HG02852 (cell line): ENCODE results near the gene GRID1.

ENCODE experiments used
- ATAC-seq: cut with Tn5 transposase; IDR thresholded peaks from one replicate; pipeline ENCODE4 v1.9.1; 2021; ENCODE audit warnings: mild to moderate bottlenecking, moderate library complexity; ENCODE audit not compliant: unreplicated experiment

Gene GRID1

DNA sequence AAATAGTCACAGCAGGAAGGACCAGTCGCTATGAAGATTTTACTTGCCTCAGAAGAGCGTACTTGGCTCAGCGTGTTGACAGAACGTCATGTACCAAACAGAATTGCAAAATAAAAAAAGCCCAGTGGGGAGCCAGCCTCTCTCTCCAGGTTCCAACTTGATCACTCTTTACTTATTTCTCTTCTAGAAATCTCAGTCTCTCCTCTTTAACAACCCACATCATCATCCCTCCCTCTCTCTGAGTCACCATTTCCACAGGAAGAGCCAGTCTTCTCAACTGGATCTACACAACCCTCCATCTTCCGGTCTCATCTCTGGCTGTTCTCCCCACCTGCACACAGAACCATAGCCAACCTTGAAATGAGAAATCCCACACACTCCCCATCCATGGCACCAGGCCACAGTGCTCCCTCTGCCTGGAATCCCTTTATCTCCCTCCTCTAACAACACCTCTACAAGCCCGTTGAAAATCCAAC is 718.3 kb downstream of the GRID1 start:
- no peak for ATAC-seq

DNA sequence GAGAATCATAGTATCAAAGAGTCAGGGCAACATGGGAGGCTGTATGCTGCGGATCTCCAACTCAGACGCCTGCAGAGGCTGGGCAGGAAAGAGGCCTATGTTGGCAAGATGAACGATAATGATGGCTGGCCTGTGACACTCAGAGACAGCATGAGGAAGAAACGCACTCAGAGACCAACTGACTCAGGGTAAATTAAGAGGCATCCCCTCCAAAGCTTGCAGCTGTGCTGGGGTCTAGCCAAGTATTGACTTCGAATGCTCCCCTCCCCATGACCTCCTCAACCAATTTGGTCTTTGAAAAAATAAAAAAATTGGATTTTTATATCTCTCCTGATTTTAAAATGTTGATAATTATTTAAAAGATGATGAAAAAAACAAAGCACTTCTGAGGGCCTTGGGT is 718.9 kb downstream of the GRID1 start:
- no peak for ATAC-seq

DNA sequence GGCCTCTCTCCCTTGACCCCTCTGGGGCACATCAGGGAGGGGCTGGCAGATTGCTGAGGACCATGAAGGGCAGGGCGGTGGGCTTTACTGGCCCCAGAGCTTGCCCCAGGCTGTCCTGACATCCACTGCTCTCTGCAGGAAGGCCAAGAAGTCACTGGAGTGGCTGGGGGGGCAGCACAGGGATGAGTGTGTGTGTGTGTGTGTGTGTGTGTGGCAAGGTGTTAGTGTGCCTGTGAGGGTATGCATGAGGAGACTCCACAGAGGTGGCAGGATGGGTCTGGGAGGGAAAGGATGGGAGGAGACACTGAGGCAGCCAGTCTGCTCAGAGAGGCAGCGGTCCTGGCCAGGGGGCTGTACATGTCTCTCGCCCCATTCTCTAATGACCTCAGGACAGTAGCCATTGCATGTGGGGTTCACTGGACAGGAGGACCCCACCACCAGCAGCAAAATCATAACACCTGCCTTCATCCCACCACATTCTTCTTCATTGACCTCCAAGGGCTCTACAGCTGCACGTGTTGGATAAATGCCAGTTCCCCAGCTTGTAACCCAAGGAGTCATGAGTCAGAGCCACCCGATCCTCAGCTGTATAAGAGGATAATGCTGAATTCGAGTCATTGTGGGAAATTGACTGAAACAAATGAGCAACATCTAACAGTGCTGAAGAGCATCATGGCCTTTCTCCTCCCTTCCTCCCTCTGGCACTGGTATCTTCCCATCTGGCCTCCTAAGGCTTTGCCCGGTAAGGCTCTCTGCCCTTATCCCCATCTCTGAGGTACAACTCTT is 720.5 kb downstream of the GRID1 start:
- ATAC-seq, result no peak

DNA sequence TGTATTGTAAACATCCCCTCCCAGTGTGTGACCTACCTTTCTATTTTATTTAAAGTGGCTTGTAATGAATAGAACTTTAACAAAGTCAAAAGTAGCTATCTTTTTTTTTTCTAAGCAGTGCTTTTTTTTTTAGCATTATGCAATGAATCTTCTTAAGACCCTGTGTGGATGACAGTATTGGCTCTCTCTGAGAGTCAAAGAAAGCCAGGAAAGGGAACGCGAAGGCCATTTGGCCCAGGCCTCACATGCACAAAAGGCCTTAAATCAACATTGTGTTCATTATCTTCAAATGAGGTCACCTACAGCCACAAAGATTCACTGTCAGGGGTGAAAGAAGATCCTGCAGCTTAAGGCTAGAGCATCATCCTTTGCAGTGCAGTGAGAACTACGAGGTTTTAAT is 721.5 kb downstream of the GRID1 start:
- ATAC-seq, result no peak

DNA sequence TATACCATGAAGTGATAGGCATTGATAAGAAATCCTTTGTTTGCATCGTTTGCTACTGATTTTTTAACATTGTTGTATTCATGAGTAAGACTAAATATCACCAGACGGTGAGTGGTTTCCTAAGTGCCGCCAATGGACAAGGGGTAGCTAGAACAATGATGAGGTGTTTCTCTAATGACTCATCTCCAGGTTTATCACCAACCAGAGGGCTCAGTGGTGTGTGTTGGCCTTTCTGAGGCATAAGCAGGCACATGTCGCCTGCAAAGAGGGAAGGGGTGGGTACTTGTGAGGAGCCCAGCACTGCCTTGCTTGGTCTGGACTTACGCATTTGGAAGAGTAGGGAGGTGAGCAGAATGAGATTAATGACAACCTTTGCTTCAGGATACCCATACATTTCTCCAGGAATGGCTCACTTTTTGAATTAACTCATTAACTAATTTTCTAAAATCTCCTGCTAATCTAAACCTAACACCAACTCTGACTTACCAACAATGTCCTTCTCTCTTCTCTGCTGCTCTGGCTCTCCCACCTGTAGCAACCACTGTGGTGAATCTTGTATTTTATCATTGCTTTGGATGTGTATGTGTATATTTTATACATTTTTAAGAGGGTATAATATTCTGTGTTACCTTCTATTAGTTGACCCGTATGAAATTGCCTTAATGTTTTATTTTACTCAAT is 722.6 kb downstream of the GRID1 start:
- no peak for ATAC-seq

DNA sequence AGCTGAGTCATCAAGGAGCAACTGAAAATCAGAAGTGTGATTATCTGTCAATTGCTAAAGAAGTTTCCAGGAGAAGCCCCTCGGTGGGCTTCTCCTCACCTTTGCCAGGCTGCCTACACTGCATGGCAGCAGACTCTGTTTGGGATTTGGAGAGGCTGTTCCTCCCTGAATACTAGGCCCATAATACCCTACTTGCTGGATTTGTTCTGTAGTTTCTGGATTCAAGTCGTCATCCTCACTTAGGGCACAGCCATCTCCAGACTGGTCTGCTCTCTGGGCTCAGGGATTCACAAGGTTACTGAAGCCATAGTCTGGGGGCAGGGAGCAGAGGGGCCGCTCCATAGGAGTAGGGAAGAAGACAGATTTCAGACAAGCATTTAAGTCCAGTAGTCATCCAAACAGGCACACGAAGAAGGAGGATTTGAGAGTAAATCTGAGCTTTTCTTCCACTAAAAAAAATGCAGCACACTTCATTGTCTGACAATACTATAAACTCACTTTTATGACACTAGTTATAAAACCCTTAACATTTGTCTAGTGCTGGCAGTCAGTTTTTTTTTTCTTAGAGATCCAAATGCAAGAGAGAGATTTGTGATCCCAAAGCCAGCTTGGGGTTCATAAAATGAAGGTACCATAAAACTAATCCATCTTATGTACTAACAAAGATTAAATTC is 723.3 kb downstream of the GRID1 start:
- ATAC-seq, result no peak

DNA sequence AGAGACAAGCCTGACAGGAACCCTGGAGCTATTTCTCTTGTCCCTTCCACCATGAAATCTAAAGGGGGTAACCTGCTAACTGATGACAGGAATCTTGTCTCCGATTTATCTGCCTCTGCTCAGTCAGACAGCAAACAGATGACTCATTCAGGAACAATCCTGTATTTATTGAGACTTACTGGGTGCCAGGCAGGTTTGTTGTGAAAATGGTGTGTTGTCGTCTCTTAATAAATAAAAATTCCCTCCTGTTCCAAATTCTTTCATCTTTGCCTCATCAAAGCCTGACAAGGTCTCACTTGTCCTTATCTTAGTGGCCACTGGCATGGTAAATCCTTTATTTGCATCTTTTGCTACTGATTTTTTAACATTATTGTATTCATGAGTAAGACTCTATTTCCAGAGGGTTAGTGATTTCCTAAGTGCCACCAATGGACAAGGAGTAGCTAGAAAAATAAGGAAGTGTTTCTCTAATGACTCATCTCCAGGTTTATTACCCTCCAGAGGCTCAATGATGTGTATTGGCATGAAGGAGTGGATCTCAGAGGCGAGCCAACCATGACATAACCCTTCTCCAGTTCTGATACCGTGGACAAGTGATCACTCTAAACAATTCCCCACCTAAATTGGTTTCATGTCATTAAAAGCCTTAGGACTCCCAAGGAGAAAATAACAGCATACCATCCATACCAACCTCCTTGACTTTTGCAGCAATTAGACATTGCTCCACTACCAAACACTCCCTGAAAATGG is 724.0 kb downstream of the GRID1 start:
- ATAC-seq, result no peak

DNA sequence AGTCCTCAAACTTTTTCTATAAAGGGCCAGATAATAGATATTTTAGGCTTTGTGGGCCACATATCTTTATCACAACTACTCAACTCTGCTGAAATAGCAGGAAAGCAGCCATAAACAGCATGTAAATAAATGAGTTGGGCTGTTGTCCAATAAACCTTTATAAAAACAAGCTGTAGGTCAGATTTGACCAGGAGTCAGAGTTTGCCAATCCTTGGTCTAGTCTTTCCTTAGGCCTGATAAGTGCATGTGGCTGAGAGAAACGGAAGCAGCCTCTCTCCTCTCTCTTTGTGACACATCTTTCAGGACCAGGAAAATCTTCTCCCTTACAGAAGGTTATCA is 724.5 kb downstream of the GRID1 start:
- ATAC-seq, result no peak

DNA sequence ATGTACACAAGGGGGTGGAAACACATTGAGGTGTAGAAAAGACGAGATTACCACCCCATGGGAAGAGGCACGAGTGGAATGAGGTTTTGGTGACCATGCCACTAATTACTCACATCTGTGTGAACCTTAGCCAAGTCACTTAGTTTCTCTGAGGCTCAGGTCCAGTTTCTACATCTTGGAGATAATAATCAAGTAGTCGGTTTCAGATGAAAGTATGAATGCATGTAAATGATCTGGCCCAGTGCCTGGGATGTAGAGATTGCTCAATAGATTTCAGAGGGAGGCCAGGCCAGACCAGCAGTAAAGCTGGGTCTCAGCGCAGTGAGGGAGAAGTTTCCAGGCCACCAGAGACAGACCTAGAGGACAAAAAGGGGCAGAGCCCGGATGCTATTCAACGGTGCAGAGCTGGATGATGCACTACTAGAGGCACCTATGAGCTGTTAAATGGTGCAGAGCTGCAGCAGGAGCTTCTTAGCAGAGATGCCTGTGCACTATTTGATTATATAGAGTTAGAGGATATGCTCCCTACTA is 725.1 kb downstream of the GRID1 start:
- peak; percentile 64 for ATAC-seq

DNA sequence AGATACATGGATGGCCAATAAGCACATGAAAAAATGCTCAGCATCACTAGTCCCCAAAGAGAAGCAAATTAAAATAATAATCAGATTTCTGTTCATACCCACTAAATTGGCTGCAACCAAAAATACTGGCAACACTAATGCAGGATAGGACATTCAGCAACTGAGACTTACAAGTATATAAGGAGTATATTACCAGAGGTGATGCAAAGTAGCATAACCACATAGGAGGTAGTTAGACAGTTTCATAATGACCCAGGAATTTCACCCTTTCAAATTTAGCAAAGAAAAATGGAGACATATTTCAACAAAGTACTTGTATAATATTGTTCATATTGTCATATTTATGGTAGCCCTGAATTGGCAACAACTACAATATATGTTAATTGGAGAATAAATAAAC is 727.8 kb downstream of the GRID1 start:
- peak; percentile 49 for ATAC-seq

DNA sequence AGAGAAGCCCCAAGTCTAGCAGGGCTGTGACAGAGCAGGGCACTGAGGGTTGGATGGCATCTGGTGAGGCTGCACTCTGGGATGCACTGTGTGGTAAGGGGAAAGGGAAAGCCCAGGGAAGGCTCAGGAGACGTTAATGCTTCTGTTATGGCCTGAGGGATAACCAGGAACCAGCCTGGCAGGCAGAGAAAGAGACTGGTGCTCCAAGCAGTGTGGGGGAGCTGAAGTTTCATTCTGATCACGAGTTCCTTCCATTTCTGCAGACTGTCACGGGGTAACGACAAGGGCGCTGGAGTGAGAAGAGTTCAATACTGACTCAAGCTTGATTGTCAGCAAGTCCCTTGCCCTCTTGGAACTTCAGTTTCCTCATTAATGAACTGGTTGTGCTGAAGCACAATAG is 730.9 kb downstream of the GRID1 start:
- no peak for ATAC-seq

DNA sequence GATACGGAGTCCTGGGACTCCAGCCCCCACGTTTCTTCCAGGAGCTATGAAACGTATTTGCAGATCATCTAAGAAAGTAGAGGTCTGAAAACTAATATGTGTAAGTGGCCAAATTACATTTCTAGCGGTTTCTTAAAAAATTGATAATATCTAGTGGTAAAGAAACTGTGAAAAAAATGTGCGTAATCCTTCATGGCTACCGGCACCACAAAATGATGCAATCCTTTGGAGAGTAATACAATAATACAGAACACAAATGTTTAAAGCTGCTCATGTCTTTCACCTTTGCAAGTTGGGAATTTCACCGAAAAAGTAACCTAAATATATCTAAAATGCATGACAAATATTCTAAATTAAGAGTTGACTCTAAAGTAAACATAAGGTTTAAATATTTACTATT is 742.1 kb downstream of the GRID1 start:
- ATAC-seq, result no peak

DNA sequence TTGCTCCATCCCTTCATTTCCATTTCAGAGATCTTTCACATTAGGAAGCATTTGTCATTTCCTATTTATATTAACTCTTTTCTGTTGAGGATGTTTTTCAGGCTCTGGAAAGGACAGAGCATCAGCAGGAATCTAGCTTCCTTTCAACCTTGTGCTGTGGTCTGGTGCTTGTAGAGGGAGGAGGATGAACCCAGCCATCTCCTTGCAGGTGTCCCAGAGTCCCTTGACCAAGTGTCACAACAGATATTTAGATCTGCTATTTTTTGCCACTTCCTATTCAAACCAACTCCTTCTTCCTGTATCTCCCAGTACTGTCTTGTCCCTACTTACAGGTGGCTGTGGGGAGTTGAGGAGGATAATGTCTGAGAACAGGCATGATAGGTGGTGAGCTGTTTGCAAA is 742.8 kb downstream of the GRID1 start:
- ATAC-seq, result no peak

DNA sequence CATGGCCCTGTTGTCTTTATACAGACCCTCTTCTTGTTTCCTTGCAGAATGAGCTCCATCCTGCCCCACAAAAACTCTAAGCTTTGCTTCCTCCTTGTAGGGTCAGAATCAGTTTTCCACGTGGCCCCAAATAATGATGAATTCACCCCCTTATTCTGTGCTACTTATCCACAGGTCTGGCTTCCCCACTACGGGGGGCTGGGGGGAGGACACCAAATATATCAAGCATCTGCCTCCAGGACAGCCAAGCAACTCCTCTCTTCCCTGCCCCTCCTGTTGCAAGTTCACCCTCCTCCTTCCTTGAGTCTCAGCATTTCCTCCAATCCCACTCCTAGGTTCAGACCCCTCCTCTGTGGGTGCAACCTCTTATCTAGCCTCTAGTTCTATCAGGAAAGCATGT is 743.3 kb downstream of the GRID1 start:
- ATAC-seq, result no peak

DNA sequence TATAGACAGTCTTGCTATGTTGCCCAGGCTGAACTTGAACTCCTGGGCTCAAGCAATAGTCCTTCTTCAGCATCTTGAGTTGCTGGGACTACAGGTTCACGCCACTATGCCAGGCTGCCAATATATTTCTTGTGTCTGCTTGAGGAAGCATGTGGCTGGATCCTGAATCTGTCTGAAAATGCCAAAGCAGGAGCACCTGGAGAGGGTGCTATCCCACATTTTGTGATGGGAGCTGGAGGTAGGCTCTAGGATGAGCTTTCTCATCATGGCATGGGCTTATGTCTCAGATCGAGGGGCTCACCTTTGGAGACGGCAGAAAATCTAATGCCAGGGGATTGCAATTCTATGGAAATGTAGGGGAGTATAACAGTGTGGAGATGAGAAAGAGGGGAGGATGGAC is 744.2 kb downstream of the GRID1 start:
- no peak for ATAC-seq

DNA sequence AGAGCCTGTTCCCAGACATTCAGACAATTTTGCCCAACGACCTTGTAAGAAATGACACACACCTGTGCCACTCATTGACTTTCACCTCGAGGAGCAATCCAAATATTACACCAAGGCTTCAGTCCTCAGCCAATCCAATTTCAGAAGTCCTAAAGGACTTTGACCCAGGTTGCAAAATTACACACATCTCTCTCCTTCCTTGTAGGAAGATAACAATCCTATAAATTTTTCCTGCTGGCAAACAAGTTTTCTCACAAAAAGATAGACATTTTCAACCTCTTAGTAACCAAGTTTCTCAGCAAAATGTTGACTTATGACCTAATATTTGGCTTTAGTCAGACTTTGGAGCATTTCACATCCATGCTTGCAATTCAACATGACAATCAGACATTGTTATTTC is 745.0 kb downstream of the GRID1 start:
- no peak for ATAC-seq

DNA sequence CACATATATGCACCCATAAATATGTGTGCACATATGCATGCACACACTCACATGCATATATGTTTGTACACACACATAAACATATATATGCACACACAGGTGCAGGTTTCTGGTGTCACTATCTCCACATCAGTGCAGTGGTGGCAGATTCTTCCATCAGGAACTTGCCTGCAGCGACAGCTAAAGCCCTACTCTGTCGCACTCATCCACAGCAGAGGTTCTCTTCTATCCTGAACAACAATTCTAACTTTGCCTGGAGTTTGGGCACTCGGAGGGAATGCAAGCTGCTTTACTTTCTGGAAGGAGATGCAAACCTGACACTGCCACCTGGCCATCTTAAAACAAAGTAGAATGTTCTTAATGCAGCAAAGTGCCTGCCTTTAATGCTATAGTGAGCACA is 745.8 kb downstream of the GRID1 start:
- ATAC-seq, result no peak

DNA sequence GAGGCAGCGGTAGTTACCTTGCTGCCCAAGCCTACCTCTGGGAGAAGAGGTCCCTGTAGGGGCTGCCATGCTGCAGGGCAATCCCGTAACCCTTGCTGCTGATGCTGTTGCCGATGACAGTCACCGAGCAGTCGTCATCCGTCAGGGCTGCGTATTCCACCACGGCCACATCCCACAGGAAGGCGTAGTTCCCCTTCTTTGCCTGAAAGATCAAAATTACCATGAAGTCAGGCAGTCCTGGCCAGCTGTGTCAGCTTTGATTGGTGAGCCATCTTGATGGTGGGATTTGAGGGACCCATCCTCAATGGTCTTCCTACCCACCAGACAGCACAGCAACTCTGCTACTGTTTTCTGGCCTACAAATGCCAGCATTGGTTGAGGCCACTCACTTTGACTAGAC is 746.8 kb downstream of the GRID1 start:
- no peak for ATAC-seq

DNA sequence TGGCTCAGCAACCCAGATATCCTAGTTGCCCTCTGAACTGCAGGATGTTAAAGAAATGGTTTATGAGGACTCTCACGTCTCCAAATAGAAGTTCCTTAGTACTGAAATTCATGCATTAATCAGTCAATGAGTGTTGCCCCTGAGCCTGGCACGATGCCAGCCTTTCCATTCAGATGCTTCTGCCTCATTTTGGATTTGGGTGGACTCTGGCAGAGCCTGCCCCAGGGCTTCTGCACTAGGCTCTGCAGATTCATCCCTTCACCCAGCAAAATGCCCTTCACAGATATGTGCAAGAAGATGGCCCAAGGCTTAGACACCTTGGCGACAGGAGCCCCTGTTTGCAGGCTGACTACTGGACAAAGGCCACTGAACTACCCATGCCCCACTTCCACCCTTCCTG is 747.8 kb downstream of the GRID1 start:
- ATAC-seq, result no peak

DNA sequence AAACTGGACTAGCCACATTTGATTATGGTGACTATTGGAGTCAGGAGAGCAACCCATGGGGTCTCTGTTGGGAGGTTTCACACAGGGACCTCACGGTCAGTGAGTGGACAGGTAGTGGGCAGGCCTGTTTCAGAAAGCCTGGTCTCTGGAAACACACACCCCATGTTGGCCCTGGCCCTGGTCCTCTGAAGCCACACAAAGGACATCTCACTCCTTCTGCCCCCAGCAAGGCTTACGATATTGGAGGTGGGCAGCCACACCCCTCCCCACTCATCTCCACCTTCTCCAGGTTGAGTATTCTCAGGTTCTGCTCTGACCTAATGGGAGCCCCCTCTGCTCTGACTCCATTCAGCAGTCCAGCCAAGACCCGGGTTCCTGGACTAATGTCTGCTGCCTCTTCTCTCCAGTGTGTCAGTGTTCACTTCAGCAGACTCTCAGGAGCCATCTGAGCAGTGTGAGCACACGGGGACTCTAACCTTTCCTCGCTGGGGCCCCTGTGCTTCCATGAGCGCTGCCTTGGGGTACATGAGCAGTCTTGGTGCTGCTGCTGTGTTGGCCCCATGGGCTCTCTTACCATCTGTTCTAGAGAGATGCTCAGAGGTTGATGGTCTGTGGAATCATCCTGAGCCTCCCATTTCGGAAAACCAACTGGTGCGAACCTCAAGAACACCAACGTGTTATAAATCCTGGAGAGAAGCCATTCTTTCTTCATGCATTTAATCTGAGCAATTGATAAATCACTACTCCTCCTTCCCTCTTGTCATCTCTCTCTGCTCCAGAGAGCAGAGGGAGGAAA is 748.6 kb downstream of the GRID1 start:
- no peak for ATAC-seq
